Parathyroid adenoma (tissue), 2 donors: ENCODE measurements around the gene PLCB1.

Experiments
- H2AFZ ChIP-seq: fragments of 300-600 bp; sonication (generic); one replicate; pipeline ENCODE4 v1.7.0; 2017; ENCODE audit warnings: antibody characterized with exemption, mild to moderate bottlenecking
- H3K27ac ChIP-seq: fragments of 300-600 bp; sonication (generic); one replicate; pipeline ENCODE4 v1.7.0; 2017
- H3K27me3 ChIP-seq: fragments of 300-600 bp; sonication (generic); one replicate; pipeline ENCODE4 v1.7.0; 2017; ENCODE audit warnings: low read length; ENCODE audit not compliant: control insufficient read depth, insufficient read depth
- H3K36me3 ChIP-seq: fragments of 300-600 bp; sonication (generic); one replicate; pipeline ENCODE4 v1.7.0; 2017; ENCODE audit warnings: low read length; ENCODE audit not compliant: control insufficient read depth, insufficient read depth
- H3K4me1 ChIP-seq: fragments of 300-600 bp; sonication (generic); one replicate; pipeline ENCODE4 v1.7.0; 2017; ENCODE audit warnings: control low read depth
- H3K4me2 ChIP-seq: fragments of 300-600 bp; sonication (generic); one replicate; pipeline ENCODE4 v1.7.0; 2017; ENCODE audit warnings: low read length
- H3K4me3 ChIP-seq: fragments of 300-600 bp; sonication (generic); one replicate; pipeline ENCODE4 v1.7.0; 2017; ENCODE audit warnings: low read depth, low read length
- H3K79me2 ChIP-seq: fragments of 300-600 bp; sonication (generic); one replicate; pipeline ENCODE4 v1.7.0; 2017; ENCODE audit warnings: control low read depth
- H3K9ac ChIP-seq: fragments of 300-600 bp; sonication (generic); one replicate; pipeline ENCODE4 v1.7.0; 2017; ENCODE audit warnings: mild to moderate bottlenecking
- H3K9me3 ChIP-seq: fragments of 300-600 bp; sonication (generic); one replicate; pipeline ENCODE4 v1.7.0; 2017; ENCODE audit warnings: low read length; ENCODE audit not compliant: control insufficient read depth
- CTCF ChIP-seq: fragments of 300-600 bp; sonication (generic); IDR thresholded peaks from one replicate; pipeline ENCODE4 v1.7.0; 2017; ENCODE audit warnings: antibody characterized with exemption, mild to moderate bottlenecking
- donor health status: primary hyperparathyroidism.

PLCB1 gene

GRCh38 chr20:8317448-8317847 lies 185.4 kb downstream of the PLCB1 start:
- Histone ChIP-seq H3K4me2 (no peak overlapping the region), H3K9me3 (no peaks in the 10 kb centered on the region), H3K79me2 (peaks cover 42% of the 10 kb centered on the region), H3K4me3 (no peak overlapping the region), H3K4me1 (no peaks in the 10 kb centered on the region), H3K27me3 (no peaks in the 10 kb centered on the region), H3K9ac (no peak overlapping the region), H2AFZ (no peak overlapping the region), H3K27ac (no peak overlapping the region), H3K36me3 (no peaks in the 10 kb centered on the region)
- TF ChIP-seq CTCF = no peak

- H2AFZ ChIP-seq = no peak overlapping the region
Measured at GRCh38 chr20:8318965-8319625, 187.0 kb downstream of the PLCB1 start.

GRCh38 chr20:8320306-8320705 lies 188.2 kb downstream of the PLCB1 start:
- Histone ChIP-seq H3K4me1 (no peaks in the 10 kb centered on the region), H3K79me2 (peaks cover 34% of the 10 kb centered on the region), H2AFZ (no peak overlapping the region), H3K27ac (no peak overlapping the region), H3K36me3 (no peaks in the 10 kb centered on the region), H3K4me2 (no peak overlapping the region), H3K9ac (no peak overlapping the region), H3K4me3 (no peak overlapping the region), H3K9me3 (no peaks in the 10 kb centered on the region), H3K27me3 (no peaks in the 10 kb centered on the region)
- no peak for TF ChIP-seq CTCF

More at GRCh38 chr20:8318965-8319625, 187.0 kb downstream of the PLCB1 start:
- no peak overlapping the region for H3K4me3 ChIP-seq
- no peak overlapping the region for H3K4me2 ChIP-seq
- H3K4me1 ChIP-seq = no peaks in the 10 kb centered on the region
- no peaks in the 10 kb centered on the region for H3K27me3 ChIP-seq
- no peak overlapping the region for H3K27ac ChIP-seq
- no peaks in the 10 kb centered on the region for H3K9me3 ChIP-seq
- peaks cover 42% of the 10 kb centered on the region for H3K79me2 ChIP-seq
- H3K9ac ChIP-seq = no peak overlapping the region
- no peaks in the 10 kb centered on the region for H3K36me3 ChIP-seq
- no peak for TF ChIP-seq CTCF

GRCh38 chr20:8321001-8321400 lies 188.9 kb downstream of the PLCB1 start:
- no peak for TF ChIP-seq CTCF
- H3K79me2 ChIP-seq = peaks cover 30% of the 10 kb centered on the region
- no peaks in the 10 kb centered on the region for H3K9me3 ChIP-seq
- H3K27ac ChIP-seq = no peak overlapping the region
- H3K4me3 ChIP-seq = no peak overlapping the region
- no peak overlapping the region for H3K4me2 ChIP-seq
- H3K9ac ChIP-seq = no peak overlapping the region
- H3K27me3 ChIP-seq = no peaks in the 10 kb centered on the region
- H3K36me3 ChIP-seq = no peaks in the 10 kb centered on the region
- H2AFZ ChIP-seq = no peak overlapping the region
- peaks cover 4% of the 10 kb centered on the region for H3K4me1 ChIP-seq

GRCh38 chr20:8322662-8323217 lies 190.7 kb downstream of the PLCB1 start:
- no peak for TF ChIP-seq CTCF
- peaks cover 4% of the 10 kb centered on the region for H3K4me1 ChIP-seq
- no peak overlapping the region for H2AFZ ChIP-seq
- no peaks in the 10 kb centered on the region for H3K9me3 ChIP-seq
- H3K9ac ChIP-seq = no peak overlapping the region
- H3K27ac ChIP-seq = no peak overlapping the region
- no peaks in the 10 kb centered on the region for H3K36me3 ChIP-seq
- H3K4me2 ChIP-seq = no peak overlapping the region
- H3K27me3 ChIP-seq = no peaks in the 10 kb centered on the region
- no peak overlapping the region for H3K4me3 ChIP-seq
- peaks cover 26% of the 10 kb centered on the region for H3K79me2 ChIP-seq
